ENCODE data around the gene TMEM45B.

TMEM45B gene

DNA sequence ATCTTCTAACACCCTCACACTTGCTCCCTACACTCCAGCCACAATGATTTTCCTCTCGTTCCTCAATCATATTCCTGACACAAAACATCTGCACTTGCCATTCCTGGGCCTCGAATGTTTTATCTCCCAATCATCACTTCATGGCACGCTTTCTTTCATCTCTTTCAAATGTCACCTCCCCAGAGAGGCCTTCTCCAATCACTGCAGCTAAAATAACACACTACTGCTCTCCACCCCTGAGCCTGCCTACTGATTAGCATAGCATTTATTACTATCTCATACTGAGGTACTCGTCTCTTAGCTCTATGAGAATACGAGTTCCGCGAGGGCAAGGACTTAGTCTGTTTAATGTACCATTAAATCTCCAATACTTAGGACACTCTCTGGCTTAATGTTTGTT, 56.3 kb downstream of the TMEM45B start:
- DNase-seq (ENCODE audit: low read depth), result no peak
- H3K4me3 ChIP-seq (ENCODE audit: low read length), result no peak overlapping the region
- TF ChIP-seq, protein P1, sequence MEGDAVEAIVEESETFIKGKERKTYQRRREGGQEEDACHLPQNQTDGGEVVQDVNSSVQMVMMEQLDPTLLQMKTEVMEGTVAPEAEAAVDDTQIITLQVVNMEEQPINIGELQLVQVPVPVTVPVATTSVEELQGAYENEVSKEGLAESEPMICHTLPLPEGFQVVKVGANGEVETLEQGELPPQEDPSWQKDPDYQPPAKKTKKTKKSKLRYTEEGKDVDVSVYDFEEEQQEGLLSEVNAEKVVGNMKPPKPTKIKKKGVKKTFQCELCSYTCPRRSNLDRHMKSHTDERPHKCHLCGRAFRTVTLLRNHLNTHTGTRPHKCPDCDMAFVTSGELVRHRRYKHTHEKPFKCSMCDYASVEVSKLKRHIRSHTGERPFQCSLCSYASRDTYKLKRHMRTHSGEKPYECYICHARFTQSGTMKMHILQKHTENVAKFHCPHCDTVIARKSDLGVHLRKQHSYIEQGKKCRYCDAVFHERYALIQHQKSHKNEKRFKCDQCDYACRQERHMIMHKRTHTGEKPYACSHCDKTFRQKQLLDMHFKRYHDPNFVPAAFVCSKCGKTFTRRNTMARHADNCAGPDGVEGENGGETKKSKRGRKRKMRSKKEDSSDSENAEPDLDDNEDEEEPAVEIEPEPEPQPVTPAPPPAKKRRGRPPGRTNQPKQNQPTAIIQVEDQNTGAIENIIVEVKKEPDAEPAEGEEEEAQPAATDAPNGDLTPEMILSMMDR (IDR thresholded peaks at IDR 0.05; ENCODE audit: insufficient read depth, low read depth, low read length, missing control alignments), result no peak

DNA sequence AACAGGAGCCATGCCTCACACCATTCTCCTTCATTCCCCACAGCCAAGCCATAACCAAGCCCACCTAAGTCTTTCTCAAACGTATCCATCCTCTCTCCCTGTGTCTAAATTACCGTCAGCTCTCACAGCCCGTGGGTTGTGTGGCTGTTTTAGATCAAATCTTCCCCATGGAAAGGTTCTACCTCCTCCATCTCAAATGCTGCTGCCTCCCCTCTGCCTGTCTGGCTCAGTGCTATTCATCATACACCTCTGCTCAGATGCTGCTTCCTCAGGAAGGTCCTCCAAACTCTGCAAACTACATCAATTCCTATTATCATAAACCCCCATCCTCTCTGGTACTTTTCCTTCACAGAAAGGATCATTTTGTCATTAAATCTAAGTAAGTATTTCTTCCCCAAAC, 64.7 kb downstream of the TMEM45B start:
- TF ChIP-seq, protein P1 (IDR thresholded peaks at IDR 0.05; ENCODE audit: insufficient read depth, low read depth, low read length, missing control alignments), result no peak
- DNase-seq (ENCODE audit: low read depth), result no peak
- no peak overlapping the region for H3K4me3 ChIP-seq (ENCODE audit: low read length)

DNA sequence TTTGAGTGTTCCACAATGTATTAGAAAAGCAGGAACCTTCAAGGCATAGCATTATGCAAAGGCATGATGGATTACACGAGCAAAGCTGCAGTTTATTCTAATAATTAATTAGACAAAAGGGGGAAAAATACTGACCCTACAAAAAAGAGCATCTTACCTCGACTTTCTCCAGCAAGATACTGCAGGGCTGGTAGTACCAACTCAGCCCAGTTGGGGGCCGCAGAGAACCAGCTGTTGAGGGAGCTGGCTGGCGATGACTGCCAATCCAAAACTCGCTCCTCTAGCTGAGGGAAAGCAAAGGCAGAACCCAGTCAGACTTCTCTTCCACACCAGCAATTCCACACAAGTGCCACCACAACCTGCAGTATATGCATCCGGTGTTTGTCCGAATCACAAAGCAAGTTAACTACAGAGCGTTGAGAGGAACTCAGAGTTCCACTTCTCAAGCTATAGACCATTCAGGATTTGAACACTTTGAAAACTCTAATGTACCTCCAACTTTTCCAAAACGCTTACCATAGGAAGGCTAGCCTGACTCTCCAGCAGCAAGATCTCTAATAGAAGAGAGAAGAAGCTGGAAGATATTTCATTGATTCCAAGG, 66.0 kb downstream of the TMEM45B start:
- DNase-seq (ENCODE audit: low read depth), result peak; percentile 60

DNA sequence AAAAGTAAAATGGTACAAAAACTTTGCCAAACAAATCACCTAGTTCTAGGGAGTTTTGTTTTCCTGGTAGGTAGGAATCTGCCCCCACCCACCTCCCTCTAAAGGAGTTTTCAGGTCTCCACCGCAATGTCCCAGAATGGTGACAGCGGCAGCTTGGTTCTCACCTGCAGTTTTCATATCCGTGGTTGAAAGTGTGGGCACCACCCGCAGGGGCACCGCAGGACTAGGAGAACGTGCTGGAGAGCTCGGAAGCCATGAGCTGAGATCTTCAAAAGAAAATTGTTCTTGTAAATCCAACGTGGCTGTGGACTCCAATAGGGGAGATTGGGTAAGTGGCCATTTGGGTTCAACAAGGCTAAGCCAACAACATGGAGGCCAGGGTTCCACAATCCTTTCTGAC, 68.9 kb downstream of the TMEM45B start:
- no peak for DNase-seq (ENCODE audit: low read depth)
- no peak overlapping the region for H3K4me3 ChIP-seq (ENCODE audit: low read length)
- TF ChIP-seq, protein P1 (IDR thresholded peaks at IDR 0.05; ENCODE audit: insufficient read depth, low read depth, low read length, missing control alignments), result no peak

More for the DNA sequence above, 66.0 kb downstream of the TMEM45B start:
- H3K4me3 ChIP-seq (ENCODE audit: low read length), result no peak overlapping the region
- TF ChIP-seq, protein P1 (IDR thresholded peaks at IDR 0.05; ENCODE audit: insufficient read depth, low read depth, low read length, missing control alignments), result peak; percentile 77

DNA sequence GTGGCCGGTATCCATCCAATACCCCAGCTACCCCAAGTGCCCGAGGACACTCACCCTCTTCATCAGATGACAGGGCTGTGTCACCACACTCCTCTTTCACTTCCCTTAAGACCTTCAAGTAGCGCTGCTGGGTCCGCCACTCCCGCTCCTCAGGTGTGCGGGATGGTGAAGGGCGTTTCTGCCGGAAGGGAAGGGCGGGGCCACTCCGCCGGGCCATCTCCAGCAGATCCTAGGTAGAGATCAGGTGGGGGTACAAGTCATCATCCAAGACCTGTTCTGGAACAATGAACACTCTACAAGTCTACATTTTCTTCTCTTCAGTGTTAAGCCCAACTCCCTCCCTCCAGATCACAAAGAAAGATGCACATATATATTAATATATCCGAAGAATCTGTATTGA, 69.7 kb downstream of the TMEM45B start:
- no peak for DNase-seq (ENCODE audit: low read depth)
- no peak overlapping the region for H3K4me3 ChIP-seq (ENCODE audit: low read length)
- TF ChIP-seq, protein P1 (IDR thresholded peaks at IDR 0.05; ENCODE audit: insufficient read depth, low read depth, low read length, missing control alignments), result no peak

DNA sequence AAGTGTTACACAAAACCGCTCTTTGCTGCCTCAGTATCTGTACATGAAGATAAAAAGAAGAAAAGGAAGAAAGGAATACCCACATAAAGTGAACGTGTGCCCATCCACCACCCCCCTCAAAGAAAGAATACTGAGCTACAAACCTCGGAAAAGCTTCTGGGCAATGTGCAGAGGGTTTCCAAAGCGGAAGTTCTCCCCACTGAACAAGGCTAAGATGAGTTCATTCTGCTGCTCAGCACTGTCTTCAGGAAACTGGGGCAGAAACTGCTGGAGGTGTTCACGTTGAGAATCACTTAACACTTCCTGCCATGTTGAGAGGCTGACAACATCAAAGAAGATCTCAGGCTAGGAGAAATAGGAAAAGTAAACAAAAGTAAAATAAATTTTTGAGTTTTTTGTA, 72.8 kb downstream of the TMEM45B start:
- TF ChIP-seq, protein P1 (IDR thresholded peaks at IDR 0.05; ENCODE audit: insufficient read depth, low read depth, low read length, missing control alignments), result no peak
- no peak overlapping the region for H3K4me3 ChIP-seq (ENCODE audit: low read length)
- no peak for DNase-seq (ENCODE audit: low read depth)

All from epithelial cell of esophagus (primary cell).